IMR-90 (cell line): Measurements from ENCODE around the gene CALR3. TPM values are rescaled to one million over a fixed set of nuclear protein-coding genes. Genes with fewer than 3 reads are reported as not detected.

Experiments
- ATAC-seq: fragments of 200-7000 bp; cut with Tn5 transposase; 2 replicates; pipeline ENCODE4 v1.9.1; 2020; ENCODE audit warnings: low read depth, mild to moderate bottlenecking, moderate library complexity
- BruUV-seq: library from RNA; stranded (reverse); fragments of 400-500 nt; replicated peaks from 2 replicates; lab custom pipeline; 2021; lab: Mats Ljungman, UMichigan
- CTCF ChIA-PET: fragments of 300-600 bp; formaldehyde crosslinking; extraction: SDS; loops from one replicate; lab custom pipeline; 2021; ENCODE audit warnings: antibody characterized with exemption; lab: Yijun Ruan, JAX
- POLR2A ChIA-PET: fragments of 300-600 bp; sonication (Branson Sonifier 250); formaldehyde crosslinking; loops from one replicate; lab custom pipeline; 2022; ENCODE audit warnings: antibody characterized with exemption; ENCODE audit not compliant: unreplicated experiment; lab: Charles Lee
- DNase-seq: peaks from one replicate; pipeline ENCODE4 v3.0.0; 2013
- H2AFZ ChIP-seq: replicated peaks from 2 replicates; pipeline ENCODE3; 2013; ENCODE audit warnings: low read length, mild to moderate bottlenecking; ENCODE audit not compliant: poor library complexity
- H2AK5ac ChIP-seq: 2 replicates; pipeline ENCODE4 v1.6.1; 2013; ENCODE audit warnings: low read depth, low read length, inconsistent platforms
- H2AK9ac ChIP-seq: replicated peaks from 2 replicates; pipeline ENCODE3; 2013; ENCODE audit warnings: mild to moderate bottlenecking, low read depth, low read length, moderate library complexity; ENCODE audit not compliant: poor library complexity
- H2BK120ac ChIP-seq: 2 replicates; pipeline ENCODE4 v1.6.1; 2013; ENCODE audit warnings: low read depth, low read length, inconsistent platforms
- H2BK15ac ChIP-seq: 3 replicates; pipeline ENCODE4 v1.6.1; 2013; ENCODE audit warnings: low read depth, low read length, inconsistent platforms
- H2BK20ac ChIP-seq: 2 replicates; pipeline ENCODE4 v1.6.1; 2013; ENCODE audit warnings: low read depth, mild to moderate bottlenecking, inconsistent platforms, low read length, moderate library complexity
- H2BK5ac ChIP-seq: 2 replicates; pipeline ENCODE4 v1.6.1; 2013; ENCODE audit warnings: mild to moderate bottlenecking, low read depth, low read length, inconsistent platforms; ENCODE audit not compliant: poor library complexity, severe bottlenecking
- H3K14ac ChIP-seq: replicated peaks from 2 replicates; pipeline ENCODE4 v1.6.1; 2013; ENCODE audit warnings: low read depth, low read length, inconsistent platforms
- H3K18ac ChIP-seq: 2 replicates; pipeline ENCODE4 v1.6.1; 2013; ENCODE audit warnings: low read depth, low read length, control low read depth
- H3K23ac ChIP-seq: 2 replicates; pipeline ENCODE4 v1.6.1; 2013; ENCODE audit warnings: low read depth, low read length, inconsistent platforms
- H3K27ac ChIP-seq: 2 replicates; pipeline ENCODE4 v1.5.1; 2013; ENCODE audit warnings: mild to moderate bottlenecking, control low read depth, low read length; ENCODE audit not compliant: insufficient read depth
- H3K27me3 ChIP-seq: 2 replicates; pipeline ENCODE4 v1.6.1; 2013; ENCODE audit warnings: low read length; ENCODE audit not compliant: control insufficient read depth, insufficient read depth
- H3K36me3 ChIP-seq: 2 replicates; pipeline ENCODE4 v1.6.1; 2013; ENCODE audit warnings: low read length, mixed read lengths; ENCODE audit not compliant: control insufficient read depth, insufficient read depth
- H3K4ac ChIP-seq: 2 replicates; pipeline ENCODE4 v1.6.1; 2013; ENCODE audit warnings: low read depth, low read length, inconsistent platforms
- H3K4me1 ChIP-seq: 2 replicates; pipeline ENCODE4 v1.6.1; 2013; ENCODE audit warnings: low read length, mixed read lengths; ENCODE audit not compliant: control insufficient read depth, insufficient read depth
- H3K4me2 ChIP-seq: 2 replicates; pipeline ENCODE4 v1.6.1; 2013; ENCODE audit warnings: low read depth, mild to moderate bottlenecking, control low read depth, low read length, moderate library complexity
- H3K4me3 ChIP-seq: 2 replicates; pipeline ENCODE4 v1.5.1; 2013; ENCODE audit warnings: low read depth, mild to moderate bottlenecking, control low read depth, low read length, moderate library complexity; ENCODE audit not compliant: insufficient read depth
- H3K56ac ChIP-seq: 2 replicates; pipeline ENCODE4 v1.6.1; 2013; ENCODE audit warnings: low read length, inconsistent platforms; ENCODE audit not compliant: insufficient read depth; ENCODE audit errors: extremely low read depth
- H3K79me1 ChIP-seq, 2 experiments: 2 replicates each; pipeline ENCODE4 v1.6.1; 2013; ENCODE audit warnings: low read length in 2 of 2, inconsistent platforms in 1 of 2, low read depth in 1 of 2
- H3K9ac ChIP-seq: 2 replicates; pipeline ENCODE4 v1.6.1; 2013; ENCODE audit warnings: low read depth, low read length, control low read depth
- H3K9me1 ChIP-seq: 2 replicates; pipeline ENCODE4 v1.6.1; 2013; ENCODE audit warnings: low read length, inconsistent platforms; ENCODE audit not compliant: insufficient read depth
- H3K9me3 ChIP-seq: 2 replicates; pipeline ENCODE4 v1.6.1; 2013; ENCODE audit warnings: low read length; ENCODE audit not compliant: control insufficient read depth, insufficient read depth
- H4K20me1 ChIP-seq: 2 replicates; pipeline ENCODE4 v1.6.1; 2013; ENCODE audit warnings: low read length, inconsistent platforms; ENCODE audit not compliant: insufficient read depth
- H4K5ac ChIP-seq: 2 replicates; pipeline ENCODE4 v1.6.1; 2013; ENCODE audit warnings: mild to moderate bottlenecking, low read depth, low read length, control low read depth
- H4K8ac ChIP-seq, 2 experiments: 2 replicates each; pipeline ENCODE4 v1.6.1; 2013; ENCODE audit warnings: low read depth in 2 of 2, low read length in 2 of 2, control low read depth in 1 of 2, inconsistent platforms in 1 of 2
- H4K91ac ChIP-seq: 2 replicates; pipeline ENCODE4 v1.6.1; 2013; ENCODE audit warnings: low read depth, low read length, inconsistent platforms; ENCODE audit not compliant: insufficient read depth
- CEBPB ChIP-seq: IDR thresholded peaks from 2 replicates; pipeline ENCODE4 v1.6.1; 2012; ENCODE audit warnings: low read depth, low read length, improper control_type of control experiment
- ELK1 ChIP-seq: fragments of 150-350 bp; IDR thresholded peaks from 2 replicates; pipeline ENCODE4 v1.6.1; 2016; ENCODE audit warnings: low read depth, mild to moderate bottlenecking, low read length, moderate library complexity, borderline replicate concordance
- FOS ChIP-seq: fragments of 150-350 bp; IDR thresholded peaks from 2 replicates; pipeline ENCODE4 v1.6.1; 2016; ENCODE audit warnings: low read depth, low read length
- MAFK ChIP-seq: IDR thresholded peaks from 2 replicates; pipeline ENCODE4 v1.6.1; 2012; ENCODE audit warnings: low read depth, low read length, improper control_type of control experiment
- MXI1 ChIP-seq: IDR thresholded peaks from 2 replicates; pipeline ENCODE4 v1.6.1; 2012; ENCODE audit warnings: low read depth, mild to moderate bottlenecking, low read length, moderate library complexity, borderline replicate concordance
- NFE2L2 ChIP-seq: fragments of 150-350 bp; IDR thresholded peaks from 2 replicates; pipeline ENCODE4 v1.6.1; 2016; ENCODE audit warnings: low read depth, mild to moderate bottlenecking, low read length
- RAD21 ChIP-seq: IDR thresholded peaks from 2 replicates; pipeline ENCODE4 v1.6.1; 2012; ENCODE audit warnings: low read length, improper control_type of control experiment
- RFX5 ChIP-seq: IDR thresholded peaks from 2 replicates; pipeline ENCODE4 v1.8.0; 2012; ENCODE audit warnings: low read depth, mild to moderate bottlenecking, low read length, moderate library complexity
- SMC3 ChIP-seq: fragments of 150-350 bp; IDR thresholded peaks from 2 replicates; pipeline ENCODE4 v1.6.1; 2016; ENCODE audit warnings: low read depth, mild to moderate bottlenecking, antibody characterized with exemption, low read length, moderate library complexity
- USF2 ChIP-seq: fragments of 150-350 bp; IDR thresholded peaks from 2 replicates; pipeline ENCODE4 v1.6.1; 2017; ENCODE audit warnings: mild to moderate bottlenecking, antibody characterized with exemption, low read length, low read depth
- WGBS, 2 experiments: methylation state at CpG; one replicate each; pipeline versions ENCODE4 v1.1.5 to v1.1.7; 2013; ENCODE audit warnings: missing lambda C conversion rate in 2 of 2; ENCODE audit not compliant: insufficient read length in 1 of 2; ENCODE audit errors: extremely low coverage in 2 of 2; 5-methylcytosine and 5-hydroxymethylcytosine counted together
- dilution Hi-C: fragments of 300-500 bp; cut with HindIII; formaldehyde crosslinking; loops from one replicate; pipeline ENCODE4 v1.14.3; 2018; ENCODE audit warnings: low sequenced_read_pairs; ENCODE audit not compliant: unreplicated experiment
- in situ Hi-C: fragments of 300-500 bp; cut with MboI; formaldehyde crosslinking; loops from 3 replicates; pipeline ENCODE4 v1.14.3; 2019; ENCODE audit warnings: low sequenced_read_pairs, inconsistent platforms, mixed read lengths
- intact Hi-C: fragments of 100-400 bp; cut with micrococcal nuclease; formaldehyde crosslinking; loops from 2 replicates; pipeline ENCODE4 v1.10.0; 2022
- polyA plus RNA-seq, 3 experiments: library from polyadenylated mRNA; depleted of rRNA; stranded (reverse); fragments of >200 nt; gene quantifications; 2 replicates each; pipeline ENCODE4 v1.2.3, GENCODE V29; 2012; ENCODE audit warnings: low replicate concordance in 1 of 3
- total RNA-seq: library from RNA; depleted of rRNA; stranded (reverse); fragments of >200 nt; gene quantifications from 2 replicates; pipeline ENCODE4 v1.2.3, GENCODE V29; 2012

The CALR3 gene
- total and polyA plus RNA-seq, 2 of the 4 experiments (the other 2 are of a cell fraction), result not detected

DNA sequence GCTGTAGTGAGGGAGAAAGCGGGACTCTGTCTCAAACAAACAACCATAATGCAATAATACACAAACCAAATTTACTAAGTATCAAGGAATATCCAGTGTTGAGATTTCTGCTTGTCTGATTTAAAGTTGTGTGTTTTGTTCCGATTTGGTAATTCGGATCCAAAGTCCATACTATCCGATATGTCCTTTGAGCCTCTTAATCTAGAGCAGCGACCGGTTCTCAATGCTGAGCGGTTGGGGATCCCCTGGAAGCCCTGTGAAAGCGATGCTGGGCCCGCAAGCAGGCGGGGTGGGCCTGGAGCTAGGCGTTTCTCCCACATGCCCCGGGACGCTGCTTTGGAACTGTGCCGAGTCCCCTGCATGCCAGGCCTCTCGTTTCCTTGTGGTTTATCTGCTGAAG is 20.4 kb upstream of the CALR3 start:
- WGBS, 2 experiments, result 87% methylated on average over 11 of the region's 15 CpGs; no CpG with 5 or more reads in 1 of the 2 experiments
- H2AFZ ChIP-seq, result no peak overlapping the region
- TF ChIP-seq ELK1 (no peak), SMC3 (no peak), MAFK (no peak), CEBPB (no peak), RFX5 (no peak), MXI1 (no peak), NFE2L2 (no peak), FOS (no peak), RAD21 (no peak), USF2 (no peak)
- H3K36me3 ChIP-seq, result peaks cover 55% of the 10 kb centered on the region
- no TSS peak for BruUV-seq
- H3K79me1 ChIP-seq, result peaks cover 0 to 13% of the 10 kb centered on the region in 2 experiments; a peak in 3 of 4 replicates
- no peaks in the 10 kb centered on the region for H3K27me3 ChIP-seq
- no peak overlapping the region for H2BK120ac ChIP-seq
- no peak overlapping the region for H2AK9ac ChIP-seq
- no peaks in the 10 kb centered on the region for H3K9me3 ChIP-seq
- DNase-seq (no peak), ATAC-seq (no peak)
- dilution Hi-C loops (no loop called here), intact Hi-C loops (no loop called here), in situ Hi-C loops (no loop called here)
- no peak overlapping the region for H3K18ac ChIP-seq
- H2BK15ac ChIP-seq, result no peak overlapping the region
- H4K91ac ChIP-seq, result no peak overlapping the region
- H3K9ac ChIP-seq, result no peak overlapping the region
- no peak overlapping the region for H3K4me2 ChIP-seq
- CTCF ChIA-PET, result no interaction called here
- H4K20me1 ChIP-seq, result peaks cover 3% of the 10 kb centered on the region; the same call in 1 of the 2 replicates
- POLR2A ChIA-PET, result no interaction called here
- no peaks in the 10 kb centered on the region for H3K9me1 ChIP-seq
- no peak overlapping the region for H3K4ac ChIP-seq
- no peak overlapping the region for H3K4me3 ChIP-seq
- no peak overlapping the region for H4K8ac ChIP-seq
- H3K27ac ChIP-seq, result no peak overlapping the region
- H2AK5ac ChIP-seq, result no peak overlapping the region
- no peaks in the 10 kb centered on the region for H3K4me1 ChIP-seq
- no peak overlapping the region for H2BK5ac ChIP-seq
- no peak overlapping the region for H2BK20ac ChIP-seq
- no peak overlapping the region for H3K23ac ChIP-seq
- H3K56ac ChIP-seq, result no peak overlapping the region
- H3K14ac ChIP-seq, result no peak overlapping the region
- H4K5ac ChIP-seq, result no peak overlapping the region
